Measurements from ENCODE around the gene HLF.

Gene HLF

DNA sequence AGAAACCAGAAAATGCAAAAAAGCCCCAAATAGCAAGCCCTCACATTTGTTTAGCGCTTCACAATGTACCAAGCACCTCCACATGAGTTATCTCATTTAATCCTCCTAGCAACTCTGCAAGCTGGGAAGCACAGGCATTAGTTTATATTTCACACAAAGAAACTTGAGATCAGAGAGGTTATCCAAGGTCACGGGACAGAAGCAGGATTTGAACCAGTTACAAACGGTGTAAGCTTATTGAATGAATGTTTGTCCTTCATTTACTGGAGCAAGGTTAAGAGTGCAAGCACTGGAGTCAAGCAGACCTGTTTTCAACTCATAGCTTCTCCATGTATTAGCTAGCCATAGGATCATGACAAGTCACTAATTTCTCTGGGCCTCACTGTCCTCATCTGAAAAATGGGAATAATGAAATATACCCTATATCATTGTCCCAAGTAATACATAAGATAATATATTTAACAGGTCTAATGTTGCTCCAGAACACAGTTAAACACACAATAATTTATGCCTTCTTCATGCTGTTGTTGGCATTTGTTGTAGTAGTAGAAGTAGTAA is 6.1 kb upstream of the HLF start:
- no peak for DNase-seq (ENCODE audit: low read depth in 2 of 2)

DNA sequence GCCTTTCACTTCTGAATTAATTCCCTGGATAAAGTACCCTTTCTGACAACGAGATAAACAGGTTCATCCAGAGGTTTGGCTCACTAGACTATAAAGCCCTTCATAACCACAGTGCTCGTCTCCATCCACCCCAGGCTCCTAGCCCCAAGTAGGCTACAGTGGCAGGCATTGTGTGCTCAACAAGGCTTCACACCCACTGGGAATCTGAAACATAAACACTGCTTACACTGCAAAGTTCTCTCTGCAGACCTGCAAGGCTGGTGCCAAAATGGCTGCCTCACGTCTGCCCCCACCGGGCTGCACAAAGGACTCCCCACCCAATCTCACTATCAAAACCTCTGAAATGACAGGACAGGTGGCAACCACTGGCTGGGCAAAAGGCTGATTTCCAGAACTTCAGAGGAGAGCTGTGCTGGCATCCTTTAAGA is 5.1 kb upstream of the HLF start:
- no peak for DNase-seq (ENCODE audit: low read depth in 2 of 2)

- no peak for DNase-seq (ENCODE audit: low read depth in 2 of 2)
Observed at GRCh38 chr17:55261311-55261710, 3.4 kb upstream of the HLF start.

DNA sequence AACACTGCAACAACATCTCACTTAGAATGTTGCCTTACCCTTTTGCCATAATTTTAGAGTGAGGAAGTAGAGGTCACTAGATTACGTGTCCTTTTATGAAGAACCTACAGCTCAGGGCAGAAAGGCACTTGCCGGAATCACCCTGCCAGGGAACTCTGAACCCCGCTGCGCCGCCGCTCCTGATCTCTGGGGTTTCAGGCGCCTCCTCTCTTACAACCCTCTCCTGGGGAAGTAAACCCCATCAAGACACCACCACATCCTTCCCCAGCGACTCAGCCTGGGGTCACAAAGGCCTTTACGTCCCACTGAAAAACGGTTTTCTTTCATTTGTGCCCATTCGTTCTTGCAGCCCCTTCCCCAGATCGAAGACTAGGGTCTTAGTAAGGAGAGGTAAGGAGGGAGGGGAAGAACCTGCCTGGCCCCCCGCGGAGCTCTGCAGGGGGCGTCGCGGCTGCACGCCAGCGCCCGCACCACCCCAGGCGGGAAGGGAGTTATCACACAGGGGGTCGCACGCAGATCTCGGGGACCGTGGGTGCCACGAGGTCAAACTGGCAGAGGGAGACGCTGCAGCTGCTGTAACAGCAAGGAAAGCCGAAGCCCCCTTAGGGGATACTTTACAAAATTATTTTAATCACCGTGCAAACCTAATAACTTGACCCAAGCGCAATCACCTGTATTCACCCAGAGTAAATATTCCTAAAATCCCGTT is 1.0 kb upstream of the HLF start:
- DNase-seq (ENCODE audit: low read depth in 2 of 2), result no peak

- no peak for DNase-seq (ENCODE audit: low read depth in 2 of 2)
Observed at GRCh38 chr17:55264278-55264644, 499 bp upstream of the HLF start.

- peak in 1 of 2 donors; percentile 4 for DNase-seq (ENCODE audit: low read depth in 2 of 2)
Observed at GRCh38 chr17:55265311-55266021, 706 bp downstream of the HLF start.

- peak in 1 of 2 donors; percentile 1 for DNase-seq (ENCODE audit: low read depth in 2 of 2)
Observed at GRCh38 chr17:55266051-55266957, 1.5 kb downstream of the HLF start.

- no peak for DNase-seq (ENCODE audit: low read depth in 2 of 2)
Observed at GRCh38 chr17:55266958-55267688, 2.4 kb downstream of the HLF start.

GRCh38 chr17:55267777-55268648 is 3.3 kb downstream of the HLF start:
- no peak for DNase-seq (ENCODE audit: low read depth in 2 of 2)

- no peak for DNase-seq (ENCODE audit: low read depth in 2 of 2)
Observed at GRCh38 chr17:55268649-55269480, 4.1 kb downstream of the HLF start.

DNA sequence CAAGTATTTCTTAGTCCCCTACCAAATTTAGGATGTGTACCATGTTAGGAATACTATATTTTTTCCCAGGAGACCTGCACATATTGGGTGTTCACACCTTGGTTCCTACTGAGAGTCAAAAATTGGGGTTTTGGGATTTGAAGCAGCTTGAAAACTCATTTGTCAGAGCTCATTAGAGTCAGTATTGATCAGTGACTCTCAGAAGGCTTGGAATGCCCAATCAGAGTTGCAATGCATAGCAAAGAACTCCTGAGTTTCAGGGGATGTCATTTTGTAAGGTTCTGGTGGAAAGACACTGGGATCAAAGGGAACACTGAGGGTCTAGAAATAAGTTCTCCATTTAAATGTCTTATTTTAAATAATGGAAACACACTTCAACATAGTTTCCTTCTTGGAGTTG is 5.1 kb downstream of the HLF start:
- DNase-seq (ENCODE audit: low read depth in 2 of 2), result no peak

DNA sequence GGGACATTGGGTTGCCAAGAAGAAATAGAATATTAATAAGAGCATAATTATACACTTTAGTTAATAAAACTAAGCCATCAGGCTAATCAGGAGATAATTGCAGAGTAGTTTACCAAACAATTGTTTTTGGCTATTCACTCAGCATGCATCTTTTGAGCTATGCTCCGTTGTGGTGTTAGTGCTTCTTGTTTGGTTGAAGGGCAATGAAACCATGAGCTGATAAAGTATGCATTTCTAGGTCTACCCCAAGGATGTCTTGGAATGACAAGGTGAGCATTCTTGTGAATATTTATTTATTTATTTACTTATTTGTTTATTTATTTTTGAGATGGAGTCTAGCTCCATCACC is 6.4 kb downstream of the HLF start:
- DNase-seq (ENCODE audit: low read depth in 2 of 2), result no peak

DNA sequence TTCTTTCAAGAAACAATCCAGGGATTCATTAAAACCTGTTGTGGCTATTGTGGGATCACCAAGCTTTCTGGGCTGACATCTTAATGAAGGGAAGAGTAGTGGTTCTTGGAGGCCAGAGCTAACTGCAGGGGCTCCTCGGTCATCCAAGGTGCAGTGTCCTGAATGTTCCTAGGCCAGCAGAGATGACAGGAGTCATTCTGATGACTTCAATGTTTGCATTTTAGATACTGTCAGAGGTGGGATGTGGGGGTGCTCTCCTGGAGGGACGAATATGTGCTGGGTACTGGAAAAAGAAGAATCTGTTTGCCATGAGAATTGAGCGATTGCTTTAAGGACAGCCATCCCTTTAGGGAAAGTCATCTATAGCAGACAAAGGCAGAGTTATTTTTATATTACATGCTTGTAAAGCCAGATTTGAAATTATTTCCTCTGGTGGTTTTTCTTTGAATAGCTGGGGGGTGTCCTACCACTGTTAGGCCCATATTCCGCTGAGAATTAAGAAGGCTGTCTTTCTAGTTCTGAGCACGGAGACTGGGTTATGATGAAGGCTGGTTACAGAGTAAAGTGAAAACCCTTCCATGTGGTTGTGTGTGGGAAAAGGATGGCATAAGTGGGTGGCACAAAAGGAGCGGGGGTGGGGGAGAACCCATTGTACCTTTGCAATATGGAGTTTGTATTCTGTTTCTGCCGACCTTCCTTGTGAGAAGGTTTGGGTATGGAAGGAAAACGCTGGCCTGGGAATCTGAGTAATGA is 7.4 kb downstream of the HLF start:
- DNase-seq (ENCODE audit: low read depth in 2 of 2), result no peak

DNA sequence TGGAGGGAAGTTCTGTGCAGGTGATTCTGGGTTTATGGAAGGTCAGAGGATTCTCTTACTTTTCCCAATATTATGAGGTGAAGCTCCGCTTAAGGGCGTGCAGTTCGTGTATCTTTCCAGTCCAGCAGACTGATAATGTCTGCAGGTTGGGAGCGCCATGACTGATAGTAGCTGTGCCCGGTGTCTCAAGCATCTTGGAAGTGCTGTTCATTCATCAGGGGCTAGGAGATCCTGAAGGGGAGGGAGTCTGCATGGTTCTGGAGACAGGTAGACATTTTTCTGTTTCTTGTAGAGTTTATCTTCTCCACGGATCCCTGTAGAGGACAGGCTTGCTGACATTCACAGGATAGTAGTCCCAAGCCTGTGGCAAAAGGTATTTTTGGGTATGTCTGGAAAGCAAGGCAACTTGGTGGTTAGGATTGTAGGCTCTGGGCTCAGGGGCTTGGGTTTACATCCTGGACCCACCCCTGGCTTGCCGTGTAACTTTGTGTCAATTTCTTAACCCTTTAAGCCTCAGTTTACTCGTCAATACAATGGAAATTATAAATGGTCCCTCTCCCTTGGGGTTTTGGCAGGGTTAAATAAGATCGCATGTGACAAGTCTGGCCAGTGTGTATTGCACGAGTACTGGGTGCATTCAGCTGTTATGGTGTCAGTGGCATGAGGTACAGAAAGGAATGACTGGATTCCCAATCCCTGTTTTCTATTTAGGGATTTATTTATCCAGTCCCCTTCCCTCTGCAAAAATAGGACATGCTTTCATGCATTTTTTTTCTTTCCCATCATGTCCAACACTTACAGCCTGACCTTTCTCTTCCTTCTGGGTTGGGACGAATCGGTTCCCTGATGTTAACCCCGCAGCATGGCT is 8.2 kb downstream of the HLF start:
- no peak for DNase-seq (ENCODE audit: low read depth in 2 of 2)

- no peak for DNase-seq (ENCODE audit: low read depth in 2 of 2)
Observed at GRCh38 chr17:55273579-55274354, 9.0 kb downstream of the HLF start.

DNA sequence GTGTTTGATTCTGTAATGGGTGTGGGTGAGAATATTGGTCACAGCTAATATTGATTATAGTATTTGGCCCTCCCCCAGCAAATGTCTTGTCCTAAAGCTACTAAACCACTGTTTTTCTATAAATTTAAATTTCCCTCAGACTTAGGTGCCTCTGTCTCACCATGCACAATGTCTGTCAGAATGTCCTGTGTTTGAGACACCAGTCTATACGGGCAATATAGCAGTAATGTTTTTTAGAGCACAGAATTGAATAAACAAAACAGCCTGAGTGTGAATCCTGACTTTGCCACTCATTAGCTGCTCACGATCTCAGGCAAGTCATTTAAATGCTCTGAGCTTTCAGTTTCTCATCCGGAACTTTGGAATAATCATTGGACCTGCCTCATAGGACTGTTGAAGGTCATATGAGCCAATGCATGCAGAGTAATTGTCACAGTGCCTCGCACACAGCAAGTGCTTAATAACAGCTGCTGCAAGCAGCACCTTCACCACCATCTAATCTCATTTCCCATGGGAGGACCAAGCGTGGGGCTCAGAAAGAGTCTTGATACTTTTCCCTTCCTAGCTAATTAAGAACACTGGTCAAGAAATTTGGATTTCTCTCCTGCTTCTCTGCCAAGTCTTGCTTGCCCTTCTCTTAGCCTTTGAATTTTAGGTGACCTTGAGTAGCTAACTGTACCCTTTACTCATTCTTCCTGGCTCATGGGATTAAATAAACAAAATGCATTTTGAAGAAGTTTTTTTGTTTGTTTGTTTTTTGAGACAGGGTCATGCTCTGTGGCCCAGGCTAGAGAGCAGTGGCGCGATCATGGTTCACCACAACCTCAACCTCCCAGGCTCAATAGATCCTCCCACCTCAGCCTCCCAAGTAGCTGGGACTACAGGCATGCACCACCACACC is 9.8 kb downstream of the HLF start:
- DNase-seq (ENCODE audit: low read depth in 2 of 2), result no peak
